HG02938 (cell line): ENCODE results near the gene CNDP2.
A peak's percentile ranks its signal among the peaks of the same experiment; 100 is the strongest.

Experiments used
- ATAC-seq: cut with Tn5 transposase; IDR thresholded peaks from one replicate; pipeline ENCODE4 v1.9.1; 2021; ENCODE audit warnings: mild to moderate bottlenecking, moderate library complexity; ENCODE audit not compliant: unreplicated experiment

CNDP2 gene

DNA sequence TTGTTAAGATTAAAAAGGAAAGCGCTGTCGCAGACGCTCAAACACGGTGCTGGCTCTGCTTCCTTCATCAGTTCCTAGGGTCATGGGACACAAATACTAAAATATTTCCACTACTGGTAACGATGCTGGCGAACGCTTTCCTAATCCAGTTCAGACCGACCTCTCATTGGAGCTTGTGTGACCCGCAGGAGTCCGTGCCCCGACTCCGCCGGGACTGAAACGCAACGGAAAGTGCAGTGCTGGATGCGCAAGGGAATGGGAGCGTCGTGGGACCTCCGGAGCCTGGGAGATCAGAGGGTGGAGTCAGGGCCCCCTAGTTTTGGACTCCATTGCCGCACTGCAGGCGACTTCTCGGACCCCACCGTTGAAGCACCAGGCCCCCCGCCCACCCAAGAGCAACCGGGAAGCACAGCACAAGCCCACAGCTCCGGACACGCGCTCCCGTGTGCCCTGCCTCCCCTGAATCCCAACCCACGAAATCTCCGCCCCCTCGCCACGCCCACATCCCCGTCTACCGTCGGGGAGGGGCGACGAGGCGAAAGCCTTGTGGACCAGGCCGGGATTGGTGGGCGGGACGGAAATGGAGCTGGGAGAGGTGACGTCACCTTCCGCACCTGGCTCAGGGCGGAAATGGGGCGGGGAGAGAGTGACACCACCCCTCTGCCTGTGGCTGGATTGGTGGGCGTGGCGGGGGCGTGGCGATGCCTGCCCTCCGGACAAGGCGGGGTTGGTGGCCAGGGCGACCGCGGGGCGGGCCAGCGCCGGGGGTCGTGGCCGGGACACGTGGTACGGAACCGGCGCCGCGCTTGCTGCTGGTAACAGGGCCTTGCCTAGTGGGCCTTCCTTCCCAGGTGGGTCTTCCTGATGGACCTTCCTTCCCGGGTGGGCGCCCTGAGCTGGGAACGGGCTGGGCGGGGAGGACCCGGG is at the start of gene CNDP2:
Gene CNDP2 (plus strand): TSS at position 783 of the 927 bp plus-strand sequence. CDS start 3,611 bp downstream, outside the sequence.
- peak; percentile 66 for ATAC-seq

DNA sequence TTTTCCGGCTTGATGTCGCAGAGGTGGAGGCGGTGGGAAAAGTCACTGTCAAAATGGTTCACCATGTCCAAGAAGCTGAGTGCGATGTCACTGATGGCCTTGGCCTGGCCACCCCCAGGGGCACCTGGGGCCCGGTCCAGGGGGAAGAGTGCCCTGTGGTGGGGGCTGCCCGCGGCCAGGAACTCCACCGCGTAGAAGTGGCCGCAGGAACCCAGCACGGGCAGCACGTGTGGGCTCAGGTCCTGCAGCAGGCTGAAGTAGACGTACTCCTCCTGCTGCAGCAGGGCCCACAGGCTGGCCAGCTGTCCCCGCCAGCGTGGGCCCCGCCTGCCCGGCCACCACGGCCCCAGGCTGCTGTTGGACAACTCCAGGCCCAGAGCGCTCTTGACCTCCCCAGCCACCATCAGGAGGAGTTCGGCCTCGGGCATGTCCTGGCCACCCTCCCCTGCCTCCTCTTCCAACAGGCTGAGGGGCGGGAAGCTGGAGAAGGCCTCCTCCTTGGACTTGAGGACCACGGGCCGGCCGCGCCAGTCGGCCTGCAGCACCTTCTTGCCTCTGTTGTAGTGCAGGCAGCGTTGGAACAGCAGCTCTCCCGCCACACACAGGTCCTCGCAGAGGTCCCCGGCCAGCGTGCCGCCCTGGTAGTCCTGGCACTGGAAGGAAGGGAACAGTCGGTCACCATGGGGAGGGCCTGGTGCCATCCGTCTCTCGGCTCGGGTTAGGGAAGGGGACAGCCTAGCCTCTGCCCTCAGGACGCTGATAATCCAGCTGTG is 49.3 kb upstream of the CNDP2 start:
- ATAC-seq = no peak

DNA sequence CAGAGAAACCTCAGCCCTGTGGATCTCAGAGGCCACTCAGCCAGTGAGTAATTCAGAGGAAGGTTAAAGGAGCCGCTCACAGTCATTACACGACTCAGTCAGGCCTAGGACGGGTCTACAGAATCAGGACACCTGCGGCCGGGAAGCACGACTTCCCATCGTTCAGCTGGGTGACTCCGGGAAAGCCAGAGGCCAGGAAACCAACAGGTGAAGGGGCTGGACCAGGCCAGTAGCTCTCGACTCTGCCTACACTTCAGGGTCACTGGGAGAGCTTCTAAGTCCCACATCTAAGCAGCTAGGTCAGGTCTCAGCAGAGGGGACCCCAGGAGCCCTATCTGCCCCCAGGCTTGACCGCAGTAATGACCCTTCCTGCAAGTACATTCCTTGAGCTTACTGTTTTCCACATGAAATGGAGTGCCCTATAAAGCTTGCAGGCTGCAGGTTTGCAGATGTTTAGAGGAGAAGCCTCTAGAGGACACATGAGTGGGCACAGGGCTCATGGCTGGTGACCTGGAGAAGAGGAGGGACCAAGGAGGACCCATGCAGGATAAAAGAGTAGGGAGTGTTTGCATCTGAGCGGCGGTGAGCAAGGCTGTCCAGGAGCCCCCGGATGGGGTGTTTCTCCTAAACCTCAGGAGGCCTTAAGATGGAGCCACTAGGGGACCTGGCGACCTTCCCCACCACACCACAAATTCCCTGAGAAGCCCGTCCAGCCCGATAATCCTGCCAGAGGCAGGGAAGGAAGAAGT is 48.6 kb upstream of the CNDP2 start:
- no peak for ATAC-seq

DNA sequence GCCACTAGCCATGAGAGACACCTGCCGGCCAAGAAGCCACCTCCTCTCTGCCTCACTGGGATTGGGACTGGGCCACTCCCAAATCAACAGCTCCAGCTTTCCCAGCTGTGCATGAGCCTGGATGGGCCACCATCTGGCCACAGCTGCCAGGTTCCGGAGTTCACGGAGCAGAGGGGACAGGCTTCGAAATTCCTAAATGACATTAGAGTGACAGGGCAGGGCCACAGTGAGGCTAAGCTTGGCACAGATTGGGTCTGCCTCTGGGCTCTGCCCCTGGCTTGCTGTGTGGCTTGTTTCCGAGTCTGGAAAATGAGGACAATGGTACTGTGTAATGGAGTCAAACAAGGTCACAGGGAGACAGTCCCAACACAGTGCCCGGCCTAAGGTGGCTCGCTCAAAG is 45.5 kb upstream of the CNDP2 start:
- no peak for ATAC-seq

DNA sequence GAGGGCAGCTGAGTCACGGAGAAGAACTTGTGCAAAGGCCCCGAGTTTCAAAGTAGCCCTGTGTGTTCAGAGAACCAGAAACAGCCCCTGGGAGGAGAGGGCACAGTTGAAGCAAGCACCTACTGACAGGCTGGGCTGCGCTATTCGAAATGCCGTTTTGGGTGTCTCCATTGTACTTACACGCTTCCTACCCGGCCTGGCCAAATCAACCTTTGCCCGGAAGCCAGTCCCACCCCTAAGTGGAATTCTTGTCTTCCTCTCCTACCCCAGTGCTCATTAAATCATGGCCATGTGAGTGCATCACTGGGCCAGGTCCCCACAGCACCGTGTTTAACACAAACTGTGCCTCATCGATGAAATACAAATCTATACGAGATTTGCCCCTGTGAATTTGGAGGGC is 45.0 kb upstream of the CNDP2 start:
- ATAC-seq = no peak

DNA sequence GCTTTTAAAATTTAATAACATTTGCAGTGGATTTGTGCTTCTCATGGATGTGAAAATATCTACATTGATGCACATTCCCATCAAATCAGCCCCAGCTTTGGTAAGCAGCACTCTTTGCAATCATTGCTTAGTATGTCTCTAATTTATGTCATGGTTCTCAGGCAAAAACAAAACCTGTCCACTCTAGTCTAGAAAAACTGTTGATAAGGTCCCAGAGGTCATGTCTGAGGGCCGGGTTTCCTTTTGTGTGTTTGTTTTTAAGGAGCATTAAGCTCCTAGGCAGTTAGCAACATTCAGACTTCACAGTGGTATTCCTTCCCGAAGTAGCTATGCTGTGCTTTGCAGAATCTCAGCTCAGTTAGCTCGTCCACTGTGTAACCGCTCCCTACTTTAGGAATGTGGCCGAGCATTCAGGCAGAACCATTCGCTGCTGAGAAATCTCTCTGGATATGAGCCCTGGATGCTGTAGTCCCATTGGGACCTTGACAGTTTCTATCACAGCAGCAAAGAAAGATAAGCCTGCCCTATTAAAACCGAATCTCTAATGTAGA is 43.1 kb upstream of the CNDP2 start:
- no peak for ATAC-seq

DNA sequence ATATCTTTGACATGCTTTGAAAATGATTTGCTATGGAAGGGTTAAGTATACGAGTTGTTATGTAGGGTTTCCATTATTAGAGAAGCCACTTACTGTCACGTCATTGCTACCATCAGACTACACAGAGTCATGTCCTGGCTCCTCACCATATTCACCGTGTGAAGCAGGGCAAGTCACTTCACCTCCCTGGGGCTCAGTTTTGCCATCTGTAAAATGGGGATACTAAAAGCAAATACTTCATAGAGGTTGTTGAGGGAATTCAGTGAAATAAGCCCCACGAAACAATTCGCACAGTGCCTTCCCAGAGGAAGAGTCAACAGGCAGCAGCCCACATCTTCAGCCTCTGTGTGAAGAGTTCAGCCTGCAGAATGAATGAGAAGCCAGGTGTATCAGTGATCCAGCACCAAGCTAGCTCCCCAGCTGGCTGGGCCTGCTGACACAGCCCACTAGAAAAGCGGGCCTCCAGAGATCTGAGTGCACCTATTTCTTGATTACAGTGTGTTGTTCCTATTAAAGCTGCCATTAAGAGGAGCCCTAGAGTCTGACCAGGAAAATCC is 42.4 kb upstream of the CNDP2 start:
- ATAC-seq = no peak

DNA sequence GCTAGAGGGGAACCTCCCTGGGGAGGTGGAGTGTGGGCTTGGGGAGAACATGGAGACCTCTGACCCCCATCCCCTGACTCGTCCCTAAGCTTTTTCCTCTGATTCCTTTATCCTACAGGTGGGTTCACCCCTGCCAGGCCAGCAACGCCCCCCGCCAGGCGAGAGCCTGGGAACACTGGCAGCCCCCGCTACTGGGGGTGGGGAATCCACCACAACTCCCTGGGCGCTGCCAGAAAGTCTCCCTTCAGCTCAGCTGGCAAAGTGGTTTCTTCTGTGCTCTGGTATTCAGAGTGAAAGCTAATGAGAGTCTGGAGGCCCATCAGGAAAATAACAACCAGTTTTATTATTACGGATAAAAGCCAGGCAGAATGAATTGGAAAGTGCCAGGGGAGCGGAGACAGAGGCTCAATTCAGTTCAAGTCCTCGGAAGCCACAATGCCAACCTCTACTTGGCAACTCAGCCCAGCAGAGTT is 41.8 kb upstream of the CNDP2 start:
- ATAC-seq = no peak

DNA sequence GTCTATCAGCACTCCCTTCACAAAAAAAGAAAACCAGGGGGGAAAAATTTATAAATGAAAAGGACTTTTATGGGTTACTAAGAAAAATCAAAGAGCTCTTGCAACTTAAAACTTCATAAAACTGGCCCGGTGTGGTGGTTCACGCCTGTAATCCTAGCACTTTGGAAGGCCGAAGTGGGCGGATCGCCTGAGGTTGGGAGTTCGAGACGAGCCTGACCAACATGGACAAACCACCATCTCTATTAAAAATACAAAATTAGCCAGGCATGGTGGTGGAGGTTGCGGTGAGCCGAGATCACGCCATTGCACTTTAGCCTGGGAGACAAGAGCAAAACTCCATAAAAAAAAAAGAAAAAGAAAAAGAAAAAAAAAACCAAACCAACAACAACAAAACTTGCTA is 40.8 kb upstream of the CNDP2 start:
- no peak for ATAC-seq

DNA sequence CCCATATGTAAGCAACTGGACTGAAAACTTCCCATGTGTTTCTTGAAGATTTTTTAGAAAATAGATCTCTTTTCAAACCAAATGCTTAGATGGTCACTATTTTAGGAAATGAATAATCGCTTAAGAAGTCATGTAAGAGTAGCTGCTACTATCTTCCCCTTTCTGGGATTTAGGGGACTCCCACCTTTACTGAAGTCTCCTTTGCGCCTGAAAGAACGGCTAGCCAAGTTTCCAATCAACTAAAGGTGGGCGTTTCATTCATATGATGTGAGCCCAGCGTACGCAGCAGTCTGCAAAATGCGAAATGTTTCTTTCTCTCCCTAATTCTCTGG is 40.2 kb upstream of the CNDP2 start:
- no peak for ATAC-seq

DNA sequence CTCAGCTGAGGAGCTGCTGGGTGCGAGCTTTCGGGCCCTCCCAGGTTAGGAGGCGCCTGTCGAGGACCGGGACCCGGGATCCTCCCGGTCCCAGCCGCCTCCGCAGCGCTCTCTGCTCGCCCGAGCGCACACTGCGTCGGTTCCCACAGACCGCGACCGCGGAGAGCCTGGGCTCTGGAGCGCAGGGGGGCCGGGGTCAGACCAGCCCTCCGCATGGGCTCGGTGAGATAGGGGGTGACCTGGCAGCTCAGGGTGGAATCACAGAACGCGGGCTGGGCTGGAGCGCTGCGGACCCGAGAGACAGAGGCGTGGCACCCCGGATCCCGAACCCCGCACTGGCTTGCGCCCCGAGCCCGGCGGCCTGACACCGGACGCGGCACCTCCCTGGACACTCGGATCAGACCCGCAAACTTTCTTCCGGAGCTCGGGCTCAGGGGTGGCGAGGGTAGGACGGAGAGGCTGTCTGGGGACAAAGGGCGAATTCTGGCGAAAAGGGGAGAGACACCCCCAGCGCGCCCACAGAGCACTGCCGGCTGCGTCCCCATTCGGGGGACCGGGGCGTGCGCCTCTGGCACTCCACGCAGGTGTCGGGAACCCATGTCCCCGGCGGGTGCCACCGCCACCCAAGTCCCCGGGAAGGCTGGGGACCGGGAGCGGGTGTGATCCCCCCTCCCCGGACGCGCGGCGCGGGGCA is 39.7 kb upstream of the CNDP2 start:
- ATAC-seq = no peak

DNA sequence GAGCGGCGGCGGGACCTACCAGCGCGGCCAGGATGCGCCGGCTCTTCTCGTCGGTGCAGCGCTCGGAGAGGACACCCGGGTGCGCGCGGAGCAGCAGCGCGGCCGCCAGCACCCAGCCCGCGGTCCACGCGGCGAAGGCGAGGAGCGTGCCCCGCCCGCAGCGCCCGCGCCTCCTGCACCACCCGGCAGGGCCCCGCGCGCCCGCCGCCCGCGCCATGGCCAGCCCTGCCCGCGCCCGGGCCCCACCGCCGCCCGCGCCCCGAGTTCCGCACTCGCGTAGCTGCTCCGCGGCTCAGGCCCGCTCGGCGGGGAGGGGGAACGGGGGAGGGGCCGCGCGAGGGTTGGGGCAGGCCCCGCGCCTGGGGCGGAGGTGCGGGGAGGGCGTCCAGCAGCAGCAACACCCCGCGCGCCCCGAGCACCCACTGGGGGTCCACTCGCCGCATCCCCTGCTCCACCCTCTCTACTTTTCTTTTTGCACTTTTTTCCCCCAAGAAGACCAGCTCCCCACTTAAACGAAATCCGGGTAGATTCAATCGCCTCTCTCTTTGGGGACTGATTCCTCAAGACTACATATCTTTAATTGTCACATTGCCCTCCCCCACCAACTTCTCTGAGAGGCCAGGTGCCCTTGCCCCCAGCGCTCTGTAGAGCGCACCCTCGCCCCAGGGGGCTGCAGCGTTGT is 39.0 kb upstream of the CNDP2 start, which contains the start of gene DIPK1C:
Gene DIPK1C (minus strand): TSS at position 266 of the 682 bp plus-strand sequence. CDS start 49 bp downstream, at position 217.
- no peak for ATAC-seq

DNA sequence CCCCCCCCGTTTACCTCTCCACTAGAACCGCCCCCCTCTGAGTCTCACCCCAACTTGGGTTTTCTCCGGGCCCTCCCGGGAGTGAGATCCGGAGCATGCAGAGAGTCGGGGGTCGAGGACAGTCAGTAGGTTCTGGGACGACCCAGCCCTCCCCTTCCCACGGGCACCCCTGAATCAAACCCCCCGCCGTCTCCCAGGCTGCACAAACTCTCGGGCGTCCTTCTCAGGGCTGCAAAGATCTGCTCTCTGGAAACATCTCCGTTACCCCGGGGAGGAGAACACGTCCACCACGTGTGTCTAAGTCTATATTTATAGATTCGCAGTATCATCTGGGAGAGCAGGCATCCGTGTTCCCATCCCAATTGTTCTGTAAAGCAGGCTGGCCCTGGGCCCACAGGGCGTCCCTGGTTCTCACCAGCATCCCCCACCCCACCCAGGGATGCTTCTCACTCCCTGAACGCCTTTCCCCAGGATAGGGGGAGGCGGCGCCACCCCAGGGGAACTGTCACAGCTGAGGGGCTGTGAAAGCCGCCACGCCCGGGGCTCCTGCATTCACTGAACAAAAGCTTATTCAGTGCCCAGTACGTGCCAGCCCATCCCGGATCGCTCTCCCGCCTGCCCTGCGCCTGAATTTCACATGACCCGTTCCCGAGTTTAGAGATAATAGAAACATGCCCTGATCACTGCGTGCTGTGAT is 38.3 kb upstream of the CNDP2 start:
- ATAC-seq = no peak

DNA sequence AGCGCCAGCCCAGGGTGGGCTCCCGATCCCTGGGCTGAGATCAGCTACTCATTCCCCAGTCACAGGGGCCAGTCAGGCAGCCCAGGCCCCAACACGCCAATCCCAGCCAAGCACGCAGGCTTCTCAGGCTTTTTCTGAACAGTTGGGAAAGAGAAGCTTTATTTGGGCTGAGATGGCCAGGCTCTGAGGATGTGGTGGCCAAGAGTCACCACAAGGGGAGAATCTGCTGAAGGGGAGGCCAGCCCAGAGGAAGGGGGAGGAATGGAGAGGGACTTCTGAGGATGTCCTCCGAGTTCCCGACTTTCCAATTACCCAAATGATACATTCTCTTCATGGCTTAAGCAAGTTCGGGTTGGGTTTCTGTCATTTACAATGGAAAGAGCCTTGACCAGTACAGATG is 36.3 kb upstream of the CNDP2 start:
- ATAC-seq = no peak

DNA sequence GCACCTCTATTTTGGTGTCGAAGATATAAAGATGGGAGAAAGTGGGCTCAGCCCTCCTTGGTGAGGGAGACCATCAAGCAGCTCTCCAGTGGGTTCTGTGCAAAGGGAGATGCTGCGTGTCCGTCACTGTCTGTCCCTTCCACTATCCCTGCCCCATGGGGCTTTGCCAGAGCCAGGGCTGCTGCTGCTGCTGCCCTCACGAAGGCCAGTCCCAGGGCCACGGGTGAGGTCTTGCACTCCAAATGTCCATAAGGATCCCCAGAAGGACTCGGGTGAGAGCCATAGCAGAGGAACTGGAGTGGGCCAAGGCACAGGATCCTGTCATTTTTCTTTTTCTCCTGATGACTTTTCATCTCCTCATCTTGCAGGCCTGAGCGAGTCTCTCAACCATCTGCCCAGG is 35.3 kb upstream of the CNDP2 start:
- no peak for ATAC-seq

DNA sequence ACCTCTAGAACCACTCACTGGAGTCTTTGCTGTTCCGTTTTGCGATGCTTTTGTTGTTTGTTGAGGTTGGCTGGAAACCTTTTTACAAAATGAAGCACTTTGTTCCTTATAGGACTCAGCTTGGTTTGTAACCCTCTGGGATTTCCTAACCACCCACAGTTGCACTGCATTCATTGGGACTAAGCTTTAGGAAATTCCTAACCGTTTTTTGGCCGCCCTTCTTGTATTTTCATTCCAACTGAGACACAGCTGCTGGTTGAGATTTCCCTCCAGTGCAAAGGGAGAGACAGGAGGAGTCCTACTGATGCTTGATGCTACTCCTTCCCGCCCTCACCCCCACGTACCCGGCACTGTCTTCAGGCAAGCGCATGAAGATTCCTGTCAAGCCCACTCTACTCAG is 32.9 kb upstream of the CNDP2 start:
- ATAC-seq = no peak

DNA sequence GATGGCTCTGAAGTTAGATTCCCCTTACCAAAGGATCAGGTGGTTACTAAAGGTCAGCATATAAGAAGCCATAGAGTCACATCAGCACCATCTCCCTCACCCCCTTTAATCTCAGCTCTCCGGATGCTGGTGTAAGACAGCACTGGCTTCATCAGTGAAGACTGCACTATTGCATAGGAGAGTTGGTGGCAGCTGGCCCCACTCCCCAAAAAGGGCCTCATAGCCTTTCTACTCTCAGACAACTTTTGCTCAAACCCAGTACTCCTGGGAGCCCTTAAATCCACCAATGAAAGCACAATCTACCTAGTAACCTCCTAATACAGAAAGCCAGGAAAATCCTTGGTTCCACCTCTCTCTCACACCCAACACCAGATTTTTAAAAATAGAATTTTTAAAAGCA is 32.2 kb upstream of the CNDP2 start:
- no peak for ATAC-seq

DNA sequence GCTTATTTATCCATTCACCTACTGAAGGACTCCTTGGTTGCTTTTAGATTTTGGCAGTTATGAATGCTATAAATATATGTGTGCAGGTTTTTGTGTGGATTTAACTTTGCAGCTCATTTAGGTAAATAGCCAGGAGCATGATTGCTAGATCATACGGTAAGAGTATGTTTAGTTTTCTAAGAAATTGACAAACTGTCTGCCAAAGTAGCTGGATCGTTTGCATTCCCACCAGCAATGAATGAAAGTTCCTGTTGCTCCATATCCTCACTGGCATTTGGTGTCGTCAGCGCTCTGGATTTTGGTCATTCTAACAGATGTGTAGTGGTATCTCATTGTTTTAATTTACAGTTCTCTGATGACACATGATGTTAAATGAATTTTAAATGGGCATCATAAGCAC is 30.4 kb upstream of the CNDP2 start:
- no peak for ATAC-seq

DNA sequence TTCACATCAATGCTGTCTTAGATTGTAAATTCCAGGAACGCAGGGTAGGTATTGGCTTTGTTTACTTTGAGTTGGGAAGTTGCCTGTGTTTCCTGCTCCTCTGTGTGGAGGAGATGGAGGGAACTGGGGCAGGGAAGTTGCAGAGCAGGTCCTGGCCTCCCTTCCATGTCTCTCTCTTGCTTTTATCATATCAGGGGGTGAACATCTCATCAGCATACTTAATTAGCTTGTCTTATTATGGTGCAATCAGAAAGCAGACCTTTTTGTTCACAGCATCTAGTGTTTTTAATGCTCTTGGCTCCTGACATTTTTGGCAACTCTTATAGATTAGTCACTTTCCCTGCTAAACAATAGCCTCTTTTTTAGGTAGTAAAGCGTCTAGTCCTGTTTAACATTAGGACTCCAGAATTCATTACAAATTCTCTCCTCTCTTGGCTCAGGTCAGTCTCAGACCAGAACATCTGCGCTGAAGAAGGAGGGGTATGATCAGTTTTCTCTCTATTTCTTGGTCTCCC is 27.6 kb upstream of the CNDP2 start:
- no peak for ATAC-seq
